ENCODE data around the gene KCNAB2.

- TF ChIP-seq TAF1 (IDR thresholded peaks at IDR 0.05; ENCODE audit: borderline replicate concordance, insufficient read depth, low read length) (no peak), REST (IDR thresholded peaks at IDR 0.05; ENCODE audit: insufficient read depth in 1 of 2, low read depth in 2 of 2, low read length in 2 of 2) (no peak)
Observed at GRCh38 chr1:6068073-6068472, 22.4 kb downstream of the KCNAB2 start.

All from PFSK-1 (cell line).